ENCODE results near the gene PJA2.
A peak's percentile ranks its signal among the peaks of the same experiment; 100 is the strongest.

PJA2 gene

DNA sequence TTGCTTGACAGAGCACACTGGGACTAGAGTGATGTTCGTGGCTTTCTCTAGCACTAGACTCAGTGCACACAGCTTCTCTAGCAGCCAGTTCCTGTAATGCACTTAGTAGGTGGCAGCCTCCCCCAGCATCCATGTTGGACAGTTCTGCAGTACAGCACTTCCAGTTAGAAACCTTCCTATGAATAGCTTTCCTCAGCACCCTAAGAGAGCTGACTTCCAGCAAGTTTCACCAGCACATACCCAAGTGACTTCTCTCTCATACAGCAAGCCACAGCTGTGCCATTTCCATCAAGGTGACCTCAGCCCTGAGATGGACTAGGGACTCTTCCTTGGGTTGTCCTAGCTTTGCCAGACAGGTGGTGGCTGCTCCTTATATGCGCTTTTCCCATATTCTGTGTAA is 60.4 kb downstream of the PJA2 start:
- peak in 1 of 2 donors; percentile 60 for DNase-seq

DNA sequence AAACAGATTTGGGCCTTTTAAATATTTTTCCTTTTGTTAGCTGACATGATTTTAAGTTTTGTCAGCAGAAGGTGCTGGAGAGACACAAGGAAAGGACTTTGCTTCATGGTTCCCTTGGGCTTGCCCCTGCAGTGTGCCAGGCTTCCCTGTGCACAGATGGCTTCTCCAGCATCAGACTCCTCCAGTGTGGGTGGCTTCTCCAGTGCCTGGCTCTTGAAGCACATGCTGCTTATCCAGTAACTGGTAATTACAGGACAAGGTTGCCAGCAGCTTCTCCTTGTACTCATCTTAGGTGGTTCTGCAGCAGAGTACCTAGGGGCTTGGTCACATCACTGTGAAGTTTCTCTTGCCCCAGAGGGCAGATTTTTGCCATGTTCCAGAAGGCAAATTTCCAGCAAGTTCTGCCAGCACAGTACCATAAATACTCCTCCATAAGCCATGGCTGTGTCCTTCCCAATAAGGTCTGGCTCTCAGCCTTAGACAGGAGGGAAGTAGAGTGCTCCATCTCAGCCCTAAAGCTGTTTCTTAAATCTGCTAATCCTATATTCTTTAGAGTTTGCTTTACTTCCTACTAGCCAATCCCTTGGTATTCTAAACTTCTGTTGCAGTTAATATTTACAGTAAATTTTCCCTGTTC is 62.4 kb downstream of the PJA2 start:
- no peak for DNase-seq

DNA sequence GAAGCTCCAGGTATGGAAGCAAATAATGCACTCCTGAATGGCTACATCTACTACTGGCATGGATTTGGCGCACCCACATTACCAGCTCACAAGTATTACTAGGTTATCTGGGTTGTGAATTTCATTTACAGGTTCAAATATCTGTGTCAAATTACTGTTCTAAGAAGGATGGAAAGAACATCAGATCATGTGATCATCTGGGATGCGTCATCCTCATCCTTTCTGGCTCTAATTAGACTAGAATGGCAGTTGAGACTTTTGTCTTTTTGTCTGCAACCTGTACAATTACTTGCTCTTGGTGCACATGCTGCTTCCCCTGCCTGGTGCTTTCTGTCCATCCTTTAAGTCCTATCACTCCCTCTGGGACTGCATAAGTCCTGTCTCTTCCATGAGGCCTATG is 64.1 kb downstream of the PJA2 start:
- DNase-seq: no peak

DNA sequence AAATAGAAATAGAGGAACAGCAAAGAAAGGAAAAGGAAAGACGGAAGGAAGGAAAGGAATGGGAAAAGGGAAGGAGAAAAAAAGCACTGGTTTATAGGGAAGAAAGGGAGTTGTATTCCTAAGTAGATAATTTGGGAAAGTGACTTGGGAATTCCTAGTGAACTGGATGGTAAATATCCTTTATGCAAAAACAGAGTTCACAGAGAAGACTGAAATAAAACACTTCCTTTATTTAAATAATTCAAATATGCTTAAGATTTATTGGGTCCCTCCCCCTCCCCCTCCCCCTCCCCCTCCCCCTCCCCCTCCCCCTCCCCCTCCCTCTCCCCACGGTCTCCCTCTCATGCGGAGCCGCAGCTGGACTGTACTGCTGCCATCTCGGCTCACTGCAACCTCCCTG is 69.4 kb downstream of the PJA2 start:
- no peak for DNase-seq

DNA sequence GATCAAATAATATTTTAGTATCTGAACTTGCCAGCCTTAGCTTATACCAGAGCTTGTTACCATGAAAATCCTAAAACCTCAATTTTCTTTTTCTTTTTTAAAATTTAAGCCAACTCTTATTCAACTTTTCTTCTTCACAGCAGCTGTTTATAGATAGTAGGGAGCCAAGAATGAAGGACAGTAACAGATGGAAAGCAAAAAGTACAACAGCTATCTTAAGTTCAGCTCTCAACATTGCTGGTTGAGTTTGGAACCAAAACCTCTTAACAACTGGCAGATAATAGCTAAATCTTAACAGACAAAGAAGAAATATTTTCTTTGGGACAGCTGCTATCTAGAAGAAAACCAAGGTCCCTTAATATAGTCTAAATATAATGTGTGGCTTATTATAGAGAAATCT is 74.7 kb downstream of the PJA2 start:
- DNase-seq: no peak

DNA sequence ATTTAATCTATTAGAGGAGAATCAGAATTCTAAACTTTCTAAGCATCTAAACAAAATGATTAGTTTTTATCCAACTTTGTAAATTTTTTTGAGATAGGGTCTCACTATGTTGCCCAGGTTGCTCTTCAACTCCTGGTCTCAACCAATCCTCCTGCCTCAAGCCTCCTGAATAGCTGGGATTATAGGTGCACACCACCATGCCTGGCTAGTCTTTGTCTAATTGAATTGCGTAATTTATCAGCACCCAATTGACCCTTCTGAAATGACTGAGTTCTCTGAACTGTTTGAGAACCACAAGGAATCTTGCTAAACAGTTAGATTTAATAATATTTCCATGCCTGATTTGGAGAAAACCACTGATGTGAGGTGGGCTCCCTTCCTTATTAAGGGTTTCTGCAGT is 75.7 kb downstream of the PJA2 start:
- DNase-seq: no peak

DNA sequence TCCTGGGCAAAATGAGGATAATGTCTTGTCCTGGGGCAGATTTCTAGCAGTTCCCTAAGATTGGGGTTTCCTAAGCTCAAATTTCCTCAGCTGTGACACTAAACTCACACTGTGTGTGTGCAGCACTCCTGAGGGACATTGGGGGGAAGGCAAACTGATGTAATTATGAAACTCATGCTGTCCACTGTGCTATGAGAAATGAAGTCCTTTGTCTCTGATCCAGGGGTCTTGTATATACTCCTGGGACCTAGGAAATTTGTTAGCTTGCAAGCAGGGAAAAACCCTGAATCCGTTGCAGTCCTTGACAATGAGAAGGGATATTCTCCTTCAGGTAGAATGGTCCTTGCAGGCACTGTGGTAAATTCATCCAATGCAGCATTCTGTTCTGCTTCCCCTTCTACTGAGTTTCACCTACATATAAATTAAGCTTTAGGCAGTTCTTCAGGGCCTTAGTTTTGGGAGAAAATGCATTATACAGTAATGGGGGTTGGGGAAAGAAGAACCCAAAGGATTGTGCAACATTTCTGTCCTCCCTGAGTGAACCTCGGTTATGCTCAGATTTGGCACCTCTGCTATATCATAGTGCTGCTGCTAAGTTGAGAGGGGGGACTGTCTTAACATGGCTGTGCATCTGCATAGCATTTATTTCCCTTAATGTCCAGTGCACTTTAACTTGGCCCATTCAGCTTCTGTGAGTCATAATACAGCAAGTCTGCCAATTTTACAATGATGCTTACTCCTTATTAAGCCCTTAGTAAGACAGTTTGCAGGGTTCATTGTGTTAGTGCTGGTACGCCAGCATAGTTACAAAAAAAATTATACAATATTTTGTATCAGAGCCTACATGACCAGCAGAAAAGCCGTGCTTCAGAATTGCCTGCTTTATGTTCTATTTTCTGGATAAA is 80.2 kb downstream of the PJA2 start:
- no peak for DNase-seq

DNA sequence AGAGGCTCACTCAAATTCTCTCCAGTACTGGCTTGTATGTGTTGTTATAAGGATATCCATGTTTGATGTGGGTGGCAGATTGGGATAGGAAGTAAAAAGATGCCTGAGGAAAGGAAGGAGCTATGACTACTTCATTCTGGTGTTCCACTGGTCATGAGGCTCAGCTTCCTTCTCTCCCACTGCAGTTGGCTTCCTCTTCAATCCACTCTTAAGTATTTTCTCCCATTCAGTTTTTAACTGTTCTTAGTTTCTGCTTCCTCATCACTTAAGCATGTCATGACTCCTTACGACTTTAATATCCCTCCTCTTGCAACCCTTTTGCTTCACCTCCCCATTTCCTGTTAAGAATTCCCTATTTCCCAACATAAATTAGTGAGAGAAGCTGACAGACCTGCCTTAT is 81.1 kb downstream of the PJA2 start:
- DNase-seq: peak; percentile 36 to 43

DNA sequence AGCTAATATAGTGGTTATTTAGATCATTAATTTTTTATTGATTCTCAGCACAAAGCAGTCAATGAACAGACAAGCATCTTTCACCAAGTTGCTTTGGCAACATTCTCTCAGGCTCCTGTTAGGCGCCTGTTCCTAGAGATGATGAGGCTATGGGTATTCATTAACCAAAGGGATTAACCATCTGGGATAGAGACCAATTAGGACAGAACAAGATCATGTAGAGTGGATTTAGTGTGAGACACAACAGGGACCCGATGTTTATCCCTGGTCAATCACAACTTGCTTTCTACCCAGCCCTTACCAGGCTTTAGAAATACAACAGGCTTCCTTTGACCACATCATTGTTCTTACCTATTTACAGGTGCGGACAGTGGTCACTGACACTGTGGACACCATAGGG is 82.2 kb downstream of the PJA2 start:
- DNase-seq: no peak

DNA sequence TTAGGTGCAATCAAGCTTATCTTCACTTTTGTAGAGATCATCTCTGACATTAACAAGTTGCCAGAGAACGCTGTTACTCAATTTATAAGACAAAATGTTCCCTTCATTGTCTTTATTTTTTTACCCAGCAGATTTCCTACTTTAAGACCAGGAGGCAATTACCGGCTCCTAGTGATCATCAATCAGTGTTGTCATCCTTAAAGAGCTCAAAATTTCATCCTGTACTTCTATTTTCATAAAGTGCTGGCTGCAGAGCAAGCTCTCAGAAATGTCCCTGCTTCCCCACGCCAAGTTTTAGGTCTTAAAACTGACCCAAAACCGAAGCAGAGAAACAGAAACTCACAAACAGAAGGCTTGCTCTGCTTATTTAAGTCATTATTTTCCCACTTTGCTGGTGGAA is 82.9 kb downstream of the PJA2 start:
- DNase-seq: no peak

DNA sequence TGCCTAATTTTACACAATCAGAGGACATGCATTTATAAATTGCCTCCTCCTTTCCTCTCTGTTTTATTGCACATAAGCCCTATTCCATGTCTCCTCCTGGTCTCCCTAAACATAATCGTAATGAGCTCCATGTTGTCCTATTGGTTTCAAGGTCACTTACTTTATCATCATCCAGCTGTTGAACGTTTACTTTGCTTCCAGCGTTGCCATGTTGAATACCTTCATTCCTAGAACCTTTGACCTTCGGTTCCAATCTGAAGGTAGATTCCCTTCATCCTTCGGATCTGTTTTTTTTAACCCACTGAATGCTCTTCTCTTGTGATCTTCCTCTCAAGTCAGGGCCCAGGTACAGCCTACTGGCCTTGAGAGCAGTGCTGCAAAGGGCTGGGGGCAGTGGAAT is 84.3 kb downstream of the PJA2 start:
- no peak for DNase-seq

DNA sequence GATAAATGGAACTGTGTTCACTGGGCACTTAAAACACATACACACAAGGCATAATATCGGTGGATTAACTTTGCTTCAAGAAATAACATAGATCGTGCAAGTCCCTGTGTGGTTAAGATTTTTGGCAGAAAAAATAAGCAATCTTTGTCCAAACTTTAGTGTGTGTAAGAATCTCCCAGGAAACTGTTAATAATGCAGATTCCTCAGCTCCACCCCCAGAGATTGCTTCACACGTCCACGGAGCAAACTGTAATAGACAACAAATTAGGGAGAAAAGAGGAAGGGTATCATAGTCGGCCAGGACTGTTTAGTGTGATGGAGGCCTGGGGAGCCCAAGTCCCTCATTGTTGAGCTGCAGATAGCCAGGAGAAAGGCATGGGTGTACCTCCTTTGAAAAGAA is 84.8 kb downstream of the PJA2 start:
- peak; percentile 46 to 71 for DNase-seq

DNA sequence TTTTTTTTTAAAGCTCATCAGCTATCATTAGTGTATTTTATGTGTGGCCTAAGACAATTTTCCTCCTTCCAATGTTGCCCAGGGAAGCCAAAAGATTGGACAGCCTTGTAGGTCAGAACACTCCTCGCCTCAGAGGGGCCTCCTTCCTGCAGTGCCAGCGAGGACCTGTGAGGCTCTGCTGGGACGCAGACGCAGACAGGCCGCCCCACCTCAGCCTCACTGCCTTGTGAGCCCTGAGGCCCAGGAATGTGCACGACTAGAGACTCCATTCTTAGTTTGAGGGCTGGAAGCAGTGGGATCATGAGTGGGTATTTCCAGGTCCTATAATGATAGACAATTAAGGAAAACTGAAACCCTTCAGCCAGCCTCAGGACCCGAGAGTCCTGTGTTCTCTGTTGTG is 85.4 kb downstream of the PJA2 start:
- no peak for DNase-seq

DNA sequence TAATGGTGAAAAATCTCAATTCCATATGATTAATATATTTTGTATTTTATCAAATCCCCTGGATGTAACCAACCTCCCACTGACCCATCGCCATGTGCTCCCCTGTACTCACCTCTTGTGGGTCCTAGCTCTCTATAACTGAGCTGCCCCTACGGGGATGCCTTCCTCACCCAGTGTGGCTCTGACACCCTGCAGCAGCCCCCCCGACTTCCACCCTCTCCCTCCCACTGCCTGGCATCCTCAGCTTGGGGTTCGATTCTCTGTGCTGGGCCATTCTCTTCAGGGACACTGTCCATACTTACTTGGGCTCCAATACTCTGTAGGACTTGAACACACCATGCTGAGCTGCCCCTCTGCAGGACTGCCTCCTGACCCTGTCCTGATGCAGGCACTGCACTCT is 87.1 kb downstream of the PJA2 start:
- DNase-seq: no peak

DNA sequence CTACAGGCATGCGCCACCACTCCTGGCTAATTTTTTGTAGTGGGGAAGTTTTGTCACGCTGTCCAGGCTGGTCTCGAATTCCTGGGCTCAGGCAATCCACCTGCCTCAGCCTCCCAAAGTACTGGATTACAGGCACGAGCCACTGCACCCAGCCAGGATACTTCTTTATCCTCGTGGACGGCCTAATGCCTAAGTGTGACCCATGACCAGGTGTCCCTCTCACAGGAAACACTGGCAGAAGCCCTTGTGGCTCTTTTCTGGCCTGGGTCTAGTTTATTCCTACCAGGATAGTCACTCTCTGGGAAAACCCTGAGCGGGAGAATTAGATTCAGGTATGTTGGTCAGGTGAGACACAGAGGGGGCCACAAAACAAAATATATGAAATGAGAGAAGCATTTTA is 90.4 kb downstream of the PJA2 start:
- DNase-seq: no peak

DNA sequence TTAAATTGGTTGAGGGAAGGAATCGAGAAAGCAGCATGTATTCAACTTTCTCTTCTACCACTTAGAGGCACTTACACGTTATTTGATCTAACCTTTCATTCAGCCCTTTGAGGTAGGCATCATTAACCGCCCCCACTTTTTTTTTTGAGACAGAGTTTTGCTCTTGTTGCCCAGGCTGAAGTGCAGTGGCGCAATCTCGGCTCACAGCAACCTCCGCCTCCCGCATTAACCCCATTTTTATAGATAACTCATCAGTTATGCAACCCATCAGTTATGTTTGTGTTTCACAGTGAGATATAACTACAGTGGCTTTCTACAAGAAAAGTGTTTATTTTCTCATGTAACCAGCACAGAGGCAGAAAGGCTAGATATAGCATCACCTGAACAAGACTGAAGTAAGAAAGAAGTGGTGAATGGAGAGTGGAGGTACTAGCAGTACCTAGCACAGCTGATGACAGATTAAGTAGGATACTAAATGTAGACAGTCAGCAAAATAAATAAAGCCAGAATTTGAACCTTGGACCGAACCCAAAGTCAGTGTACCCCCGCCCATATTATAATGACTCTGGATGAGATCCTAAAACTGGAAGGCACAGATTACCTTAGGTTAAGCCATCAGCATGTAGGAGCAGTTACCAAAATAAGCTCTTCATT is 91.2 kb downstream of the PJA2 start:
- DNase-seq: no peak

DNA sequence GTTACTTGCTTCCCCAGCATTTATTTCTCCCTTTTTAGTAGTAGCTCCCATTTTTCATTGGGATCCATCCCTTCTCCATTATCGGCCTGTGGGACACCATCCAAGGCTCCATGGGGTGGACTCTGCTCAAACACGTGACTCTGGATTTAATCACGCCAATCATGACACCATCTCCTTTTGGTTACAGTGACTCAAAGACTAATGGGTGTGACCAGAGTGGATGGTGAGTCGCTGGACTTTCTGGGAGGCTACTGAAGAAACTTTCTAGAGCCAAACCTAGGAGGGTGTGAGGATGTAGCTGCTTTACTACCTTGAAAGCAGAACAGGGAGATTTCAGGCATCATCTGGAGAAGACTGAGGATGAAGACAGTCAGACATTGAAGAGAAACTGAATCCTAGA is 93.1 kb downstream of the PJA2 start:
- no peak for DNase-seq

DNA sequence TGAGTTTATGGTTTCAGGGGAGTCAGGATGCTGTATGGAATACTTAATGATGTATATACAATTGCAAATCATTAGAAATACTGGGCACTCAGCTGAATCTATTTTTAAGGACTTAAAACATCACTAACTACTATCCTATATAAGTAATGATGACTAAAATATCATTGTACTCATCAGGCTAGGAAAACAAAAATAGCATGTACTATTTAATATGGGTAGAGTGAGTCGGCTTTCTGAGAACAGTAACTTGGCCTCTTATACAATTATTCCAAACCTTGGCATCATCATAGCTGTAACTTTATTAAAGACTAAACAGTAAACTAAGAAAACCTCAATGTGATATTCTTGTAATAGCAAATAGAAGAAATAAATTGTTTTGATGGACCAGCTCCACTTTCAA is 94.5 kb downstream of the PJA2 start:
- DNase-seq: no peak

DNA sequence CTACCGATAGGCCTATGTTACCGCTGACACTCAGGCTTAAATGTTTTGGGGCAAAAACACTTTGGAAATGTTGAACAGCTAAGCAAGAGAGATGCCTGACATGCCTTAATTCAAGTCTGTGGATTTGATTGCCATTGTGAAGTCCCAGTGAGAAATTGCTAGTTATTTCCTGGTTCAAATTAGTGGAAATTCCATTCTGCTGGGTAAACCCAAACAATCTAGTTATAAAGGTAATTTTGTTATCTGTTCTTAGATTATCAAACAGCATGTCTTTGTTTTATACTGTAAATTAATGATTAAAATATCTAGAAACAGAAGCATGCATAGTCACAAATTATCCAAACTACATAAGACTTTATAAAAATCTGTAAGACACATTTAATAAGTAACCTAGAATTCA is 96.6 kb downstream of the PJA2 start:
- DNase-seq: no peak

DNA sequence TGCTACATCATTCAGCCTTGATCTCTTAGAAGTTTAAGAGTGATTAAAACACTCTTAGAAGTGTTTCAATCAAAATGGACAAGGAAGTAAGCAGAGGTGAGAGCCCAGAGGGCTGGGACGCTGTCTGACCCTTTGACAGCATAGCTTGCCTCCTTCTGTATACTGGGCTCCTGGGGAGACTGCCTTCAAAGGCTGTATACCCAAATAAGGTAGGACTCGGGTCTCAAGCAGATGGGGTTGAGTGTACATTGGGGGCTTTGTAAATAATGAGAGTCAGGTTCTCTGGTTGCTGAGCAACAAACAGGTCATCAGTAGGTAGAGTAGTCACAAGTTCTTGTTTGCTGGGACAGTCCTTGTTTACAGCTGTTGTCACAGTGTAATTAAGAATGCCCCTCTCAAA is 97.1 kb downstream of the PJA2 start:
- no peak for DNase-seq

DNA sequence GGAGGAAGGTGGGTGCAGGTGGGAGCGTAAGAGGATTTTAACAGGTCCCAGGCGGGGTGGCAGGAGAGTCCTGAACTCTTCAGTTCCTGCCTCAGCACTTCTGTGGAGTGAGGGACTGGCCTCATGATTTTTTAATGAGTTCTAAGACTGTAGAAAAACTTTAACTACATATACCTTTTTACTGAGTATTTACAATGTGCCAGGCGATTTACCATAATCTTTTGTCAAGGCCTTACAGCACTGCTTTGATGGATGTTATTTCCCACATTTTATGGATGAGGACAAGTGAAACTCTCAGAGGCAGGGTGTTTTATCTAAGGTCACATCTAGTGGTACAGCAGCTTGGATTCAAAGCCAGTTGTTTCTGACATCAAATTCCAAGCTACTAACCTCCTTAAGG is 99.5 kb downstream of the PJA2 start:
- DNase-seq: no peak

DNA sequence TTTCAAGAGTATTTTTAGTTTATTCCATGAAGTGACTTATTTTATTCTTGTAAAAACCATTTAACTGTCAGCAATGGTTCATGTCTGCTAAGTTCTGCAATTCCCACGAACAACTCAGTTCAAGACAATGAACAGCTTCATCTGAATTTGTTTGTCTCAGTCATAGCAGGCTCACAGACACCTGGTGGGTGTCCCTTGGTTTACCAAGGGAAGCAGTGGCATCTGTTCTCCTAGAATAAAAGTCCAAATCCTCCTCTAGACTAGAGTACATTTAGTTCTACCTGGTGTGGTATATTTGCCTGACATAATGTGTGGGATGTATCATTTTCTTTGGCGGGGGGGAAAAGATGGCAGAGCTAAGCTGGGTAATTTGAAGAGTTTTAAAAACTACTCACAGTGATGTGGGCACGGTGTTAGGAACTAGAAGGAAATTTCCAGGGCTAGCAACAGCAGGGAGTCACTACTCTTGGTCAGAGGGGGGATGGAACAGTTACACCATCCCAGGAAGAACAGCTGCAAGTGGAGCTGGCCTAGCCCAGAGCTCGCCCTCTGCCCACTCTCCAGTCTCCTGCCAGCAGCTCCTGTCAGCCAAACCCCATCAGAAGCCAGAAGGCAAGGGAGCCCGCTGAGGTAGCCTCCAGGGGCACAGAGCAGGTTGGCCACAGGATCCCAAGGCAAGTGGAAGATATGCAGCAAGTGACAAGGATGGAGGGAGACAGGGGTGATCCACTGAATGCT is 100.3 kb downstream of the PJA2 start:
- DNase-seq: no peak

DNA sequence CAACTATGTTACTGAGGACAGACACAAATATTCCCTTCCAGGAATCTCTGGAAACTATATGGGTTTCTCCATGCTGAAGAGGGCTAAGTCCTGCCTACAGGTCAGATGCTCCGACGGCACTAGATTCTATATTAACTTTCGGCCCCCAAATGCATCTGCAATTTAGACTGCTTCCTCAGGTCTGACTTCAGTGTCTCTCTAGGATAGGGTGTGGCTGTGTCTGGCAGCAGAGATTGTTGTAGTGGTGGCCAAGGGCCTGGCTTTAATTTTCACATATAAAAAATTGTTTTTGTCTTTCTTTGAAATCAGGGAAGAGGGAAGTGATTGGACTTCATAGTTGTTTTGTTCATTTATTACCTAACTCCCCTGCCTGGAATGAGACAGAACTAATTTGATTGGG is 101.8 kb downstream of the PJA2 start:
- DNase-seq: no peak
